Measurements from ENCODE around the gene PHLDB1. TPM values are rescaled to one million over a fixed set of nuclear protein-coding genes. Genes with fewer than 3 reads are reported as not detected.
A peak's percentile ranks its signal among the peaks of the same experiment; 100 is the strongest.

Gene PHLDB1
- total and polyA plus RNA-seq, 3 experiments from 2014 or later: 0.82 to 2.4 (median 1.9) TPM

DNA sequence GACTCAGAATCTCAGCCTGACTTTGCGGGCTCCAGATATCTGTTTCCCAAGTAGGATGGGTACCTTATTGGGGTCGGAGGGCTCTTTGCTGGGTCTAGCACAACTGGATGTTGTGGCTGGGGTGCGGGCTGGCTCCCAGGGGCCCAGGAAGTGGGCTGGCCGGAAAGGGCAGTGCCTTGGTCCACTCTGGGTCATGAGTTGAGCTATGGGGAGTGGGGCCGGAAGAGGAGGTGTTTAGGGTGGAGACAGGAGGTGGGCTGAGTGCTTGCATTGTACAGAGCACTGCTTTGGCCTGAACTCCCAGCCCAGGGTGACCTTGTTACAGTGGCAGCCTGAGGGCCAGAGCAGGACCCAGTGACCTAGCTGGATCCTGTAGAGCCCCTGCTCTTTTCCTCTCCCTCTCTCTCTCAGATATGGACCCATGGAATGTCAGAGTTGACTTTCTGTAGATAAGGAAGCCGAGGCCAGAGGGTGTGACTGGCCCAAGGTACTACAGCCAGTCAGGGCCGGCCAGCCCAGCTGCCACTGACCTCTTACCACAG is 13.2 kb downstream of the PHLDB1 start:
- Mint-ChIP-seq H3K4me1 (peaks cover 8 to 14% (median 13%) of the 10 kb centered on the region in 3 donors), H3K36me3 (peaks cover 0 to 3% (median 2%) of the 10 kb centered on the region in 3 donors), H3K9me3 (no peaks in the 10 kb centered on the region), H3K4me3 (peak overlapping the region in 5 of 7 donors; percentile 14 to 84 (median 69)), H3K27ac (peak overlapping the region in 1 of 8 donors; percentile 83), H3K27me3 (peaks cover 12 to 18% of the 10 kb centered on the region in 2 donors)
- DNase-seq: no peak
- Histone ChIP-seq H3K27me3 (ENCODE audit: insufficient read depth, low read length, poor library complexity, severe bottlenecking) (peaks cover 5% of the 10 kb centered on the region), H3K4me1 (ENCODE audit: insufficient read depth, low read length) (peaks cover 8% of the 10 kb centered on the region), H3K9me3 (ENCODE audit: low read length) (no peaks in the 10 kb centered on the region), H3K36me3 (ENCODE audit: insufficient read depth, low read length) (no peaks in the 10 kb centered on the region), H3K4me3 (ENCODE audit: low read length) (no peak overlapping the region), H3K27ac (ENCODE audit: low read depth, low read length) (peak overlapping the region; percentile 33)
- CTCF ChIA-PET: interaction anchor here (1.5 to 2.6 kb wide), 3 partner anchors 9 to 38 kb away, joined by 5 to 7 read pairs (median 5); no protein-coding TSS in a partner anchor
- POLR2A ChIA-PET: no interaction called here

DNA sequence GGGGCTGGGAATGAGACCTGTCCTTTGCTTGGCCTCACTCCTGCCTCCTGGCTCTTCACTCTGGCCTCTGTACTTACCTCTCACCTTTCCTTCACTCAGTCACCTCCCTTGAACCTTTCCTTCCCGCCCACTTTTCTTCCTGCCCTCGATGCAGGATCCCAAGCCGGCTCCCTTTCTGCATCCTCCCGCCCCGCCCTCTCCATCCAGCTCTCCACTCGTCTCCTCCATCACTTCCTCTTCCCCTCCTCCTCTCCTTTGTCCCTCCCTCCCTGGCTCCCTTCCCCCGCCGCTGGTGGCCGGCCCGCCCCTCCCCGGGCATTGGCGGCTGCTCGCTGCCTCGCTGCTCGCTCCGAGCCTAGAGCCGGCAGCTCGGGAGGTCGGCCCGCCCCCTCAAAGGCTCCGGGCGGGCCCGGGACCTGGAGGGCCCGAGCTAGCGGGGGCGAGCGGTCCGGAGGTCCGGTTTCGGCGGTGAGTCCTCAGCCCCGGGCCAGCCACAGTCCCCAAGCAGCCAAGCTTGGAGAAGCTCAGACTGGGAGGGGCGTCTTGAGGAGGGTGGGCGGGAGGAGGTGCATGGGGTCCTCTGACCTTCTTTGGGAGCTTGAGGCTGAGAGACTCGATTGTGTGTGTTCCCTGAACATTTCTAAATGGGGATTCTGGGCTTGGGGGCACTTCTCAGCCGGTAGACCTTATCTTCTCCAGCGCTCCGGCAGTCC is 13.8 kb downstream of the PHLDB1 start:
- peak overlapping the region; percentile 33 for H3K27ac ChIP-seq (ENCODE audit: low read depth, low read length)
- H3K9me3 ChIP-seq (ENCODE audit: low read length): no peaks in the 10 kb centered on the region
- H3K4me3 ChIP-seq (ENCODE audit: low read length): no peak overlapping the region
- Mint-ChIP-seq H3K9me3 (no peaks in the 10 kb centered on the region), H3K4me1 (peaks cover 8 to 14% (median 13%) of the 10 kb centered on the region in 3 donors), H3K27ac (peak overlapping the region in 2 of 8 donors; percentile 32 to 83), H3K4me3 (peak overlapping the region in 6 of 7 donors; percentile 26 to 84 (median 68)), H3K36me3 (peaks cover 0 to 3% (median 2%) of the 10 kb centered on the region in 3 donors), H3K27me3 (peaks cover 11 to 18% of the 10 kb centered on the region in 2 donors)
- ChIA-PET CTCF (interaction anchor here (1.0 to 2.6 kb wide), 4 partner anchors 9 to 38 kb away, joined by 3 to 7 read pairs (median 5); no protein-coding TSS in a partner anchor), POLR2A (interaction anchor here (0.7 kb wide), 1 partner anchor 10 kb away, joined by 3 read pairs; no protein-coding TSS in a partner anchor)
- H3K4me1 ChIP-seq (ENCODE audit: insufficient read depth, low read length): peaks cover 8% of the 10 kb centered on the region
- H3K27me3 ChIP-seq (ENCODE audit: insufficient read depth, low read length, poor library complexity, severe bottlenecking): peaks cover 5% of the 10 kb centered on the region
- H3K36me3 ChIP-seq (ENCODE audit: insufficient read depth, low read length): no peaks in the 10 kb centered on the region
- peak in 1 of 5 donors; percentile 11 for DNase-seq

DNA sequence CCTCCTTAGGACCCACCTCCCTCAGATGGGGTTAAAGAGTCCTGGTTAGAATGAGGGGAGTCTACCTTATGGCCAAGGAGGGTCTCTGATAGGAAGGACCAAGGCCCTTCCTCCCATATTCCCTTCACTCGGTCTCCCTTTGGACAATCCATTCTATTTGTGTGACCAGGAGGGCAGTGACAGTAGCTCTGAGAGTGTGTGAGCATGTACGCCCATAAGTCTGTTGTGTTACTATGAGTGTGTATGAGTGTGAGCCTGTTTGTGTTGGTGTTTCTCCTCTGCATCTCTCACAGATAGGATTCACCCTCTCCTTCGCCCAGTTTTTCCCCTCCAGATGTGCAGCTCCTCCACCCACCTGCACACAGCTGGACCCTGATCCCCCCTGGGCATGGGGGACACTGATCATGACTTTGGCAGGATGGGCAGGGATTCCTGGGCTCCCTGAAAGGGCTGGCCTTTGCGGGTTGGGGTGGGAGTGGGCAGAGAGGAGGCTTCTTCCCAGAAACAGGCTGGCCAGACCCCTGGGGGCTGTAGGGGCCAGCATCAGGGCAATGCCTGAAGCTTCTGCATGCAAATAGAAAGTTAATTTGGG is 14.5 kb downstream of the PHLDB1 start:
- Mint-ChIP-seq H3K4me1 (peaks cover 8 to 14% (median 13%) of the 10 kb centered on the region in 3 donors), H3K36me3 (peaks cover 0 to 1% (median 0%) of the 10 kb centered on the region in 3 donors), H3K4me3 (peak overlapping the region in 5 of 7 donors; percentile 11 to 44 (median 26)), H3K9me3 (no peaks in the 10 kb centered on the region), H3K27me3 (peaks cover 10 to 18% of the 10 kb centered on the region in 2 donors), H3K27ac (peak overlapping the region in 1 of 8 donors; percentile 68)
- Histone ChIP-seq H3K27ac (ENCODE audit: low read depth, low read length) (peak overlapping the region; percentile 33), H3K27me3 (ENCODE audit: insufficient read depth, low read length, poor library complexity, severe bottlenecking) (peaks cover 5% of the 10 kb centered on the region), H3K4me1 (ENCODE audit: insufficient read depth, low read length) (peaks cover 8% of the 10 kb centered on the region), H3K9me3 (ENCODE audit: low read length) (no peaks in the 10 kb centered on the region), H3K36me3 (ENCODE audit: insufficient read depth, low read length) (no peaks in the 10 kb centered on the region), H3K4me3 (ENCODE audit: low read length) (no peak overlapping the region)
- no peak for DNase-seq
- POLR2A ChIA-PET: no interaction called here
- CTCF ChIA-PET: interaction anchor here (0.6 to 2.6 kb wide), 5 partner anchors 10 to 37 kb away, joined by 3 to 7 read pairs (median 5); no protein-coding TSS in a partner anchor

DNA sequence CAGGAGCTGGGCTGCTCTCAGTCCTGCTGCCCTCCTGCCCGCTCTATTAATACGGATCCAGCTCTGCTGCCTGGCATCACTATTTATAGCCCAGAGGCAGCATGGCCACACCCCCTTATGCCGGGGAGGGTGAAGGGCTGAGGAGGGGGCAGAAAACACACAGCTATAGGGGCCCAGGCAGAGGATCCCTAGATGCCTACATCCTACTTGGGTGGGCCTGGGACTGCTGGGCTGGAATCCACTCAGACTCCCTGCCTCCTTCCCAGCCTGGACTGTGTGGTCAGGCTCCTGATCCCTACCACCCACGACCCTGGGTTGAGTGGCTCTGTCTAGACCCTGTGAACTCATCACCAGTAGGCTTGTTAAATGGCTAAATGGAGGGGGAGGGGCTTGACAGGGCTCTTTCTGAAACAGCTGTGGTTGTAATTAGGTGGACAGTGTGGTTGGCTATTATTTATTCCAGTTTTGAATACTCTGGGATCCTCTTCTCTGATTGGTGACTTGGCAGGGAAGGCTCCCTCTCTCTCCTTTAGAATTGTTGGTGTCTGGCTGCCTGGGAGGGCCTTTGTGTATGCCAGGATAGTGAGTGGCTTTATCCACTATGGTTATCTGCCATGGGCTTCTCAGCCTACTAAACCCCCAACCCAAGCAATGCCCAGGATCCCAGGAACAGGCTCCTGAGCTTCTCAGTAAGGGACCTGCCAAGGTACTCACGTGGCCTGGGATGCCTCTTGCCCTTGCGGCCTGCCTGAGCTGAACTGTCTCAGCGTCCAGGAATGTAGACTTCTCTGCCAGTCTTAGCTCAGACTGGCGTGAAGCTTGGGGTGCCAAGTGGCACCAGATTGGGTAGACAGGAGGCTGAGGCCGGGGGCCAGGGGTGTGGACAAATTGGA is 15.2 kb downstream of the PHLDB1 start:
- no peak for DNase-seq
- POLR2A ChIA-PET: no interaction called here
- Histone ChIP-seq H3K4me1 (ENCODE audit: insufficient read depth, low read length) (peaks cover 8% of the 10 kb centered on the region), H3K27me3 (ENCODE audit: insufficient read depth, low read length, poor library complexity, severe bottlenecking) (peaks cover 5% of the 10 kb centered on the region), H3K4me3 (ENCODE audit: low read length) (no peak overlapping the region), H3K27ac (ENCODE audit: low read depth, low read length) (no peak overlapping the region), H3K9me3 (ENCODE audit: low read length) (no peaks in the 10 kb centered on the region), H3K36me3 (ENCODE audit: insufficient read depth, low read length) (no peaks in the 10 kb centered on the region)
- Mint-ChIP-seq H3K27ac (peak overlapping the region in 1 of 8 donors; percentile 72), H3K9me3 (no peaks in the 10 kb centered on the region), H3K36me3 (no peaks in the 10 kb centered on the region), H3K4me1 (peaks cover 8 to 14% (median 13%) of the 10 kb centered on the region in 3 donors), H3K27me3 (peaks cover 10 to 18% of the 10 kb centered on the region in 2 donors), H3K4me3 (peak overlapping the region in 1 of 7 donors; percentile 73)
- CTCF ChIA-PET: interaction anchor here (0.6 to 2.6 kb wide), 4 partner anchors 13 to 36 kb away, joined by 3 to 7 read pairs (median 4); no protein-coding TSS in a partner anchor

- POLR2A ChIA-PET: no interaction called here
- CTCF ChIA-PET: interaction anchor here (1.3 kb wide), 1 partner anchor 28 kb away, joined by 3 read pairs; no protein-coding TSS in a partner anchor
- Histone ChIP-seq H3K27ac (ENCODE audit: low read depth, low read length) (no peak overlapping the region), H3K36me3 (ENCODE audit: insufficient read depth, low read length) (no peaks in the 10 kb centered on the region), H3K4me3 (ENCODE audit: low read length) (no peak overlapping the region), H3K27me3 (ENCODE audit: insufficient read depth, low read length, poor library complexity, severe bottlenecking) (peaks cover 5% of the 10 kb centered on the region), H3K9me3 (ENCODE audit: low read length) (no peaks in the 10 kb centered on the region), H3K4me1 (ENCODE audit: insufficient read depth, low read length) (peaks cover 8% of the 10 kb centered on the region)
- DNase-seq: no peak
- Mint-ChIP-seq H3K4me1 (peaks cover 8 to 14% (median 13%) of the 10 kb centered on the region in 3 donors), H3K27me3 (peaks cover 10 to 18% of the 10 kb centered on the region in 2 donors), H3K9me3 (no peaks in the 10 kb centered on the region), H3K27ac (no peak overlapping the region), H3K36me3 (no peaks in the 10 kb centered on the region), H3K4me3 (peak overlapping the region in 1 of 7 donors; percentile 73)
Measured at GRCh38 chr11:118623269-118623655, 15.8 kb downstream of the PHLDB1 start.

GRCh38 chr11:118625036-118625690 is 17.7 kb downstream of the PHLDB1 start:
- Histone ChIP-seq H3K4me1 (ENCODE audit: insufficient read depth, low read length) (peaks cover 8% of the 10 kb centered on the region), H3K36me3 (ENCODE audit: insufficient read depth, low read length) (no peaks in the 10 kb centered on the region), H3K27ac (ENCODE audit: low read depth, low read length) (no peak overlapping the region), H3K27me3 (ENCODE audit: insufficient read depth, low read length, poor library complexity, severe bottlenecking) (peaks cover 5% of the 10 kb centered on the region), H3K9me3 (ENCODE audit: low read length) (no peaks in the 10 kb centered on the region), H3K4me3 (ENCODE audit: low read length) (no peak overlapping the region)
- Mint-ChIP-seq H3K9me3 (no peaks in the 10 kb centered on the region), H3K4me1 (peaks cover 5 to 14% (median 13%) of the 10 kb centered on the region in 3 donors), H3K4me3 (no peak overlapping the region), H3K27ac (peak overlapping the region in 1 of 8 donors; percentile 15), H3K27me3 (peaks cover 10 to 13% of the 10 kb centered on the region in 2 donors), H3K36me3 (no peaks in the 10 kb centered on the region)
- no peak for DNase-seq
- CTCF ChIA-PET: interaction anchor here (0.5 kb wide), 1 partner anchor 75 kb away, joined by 3 read pairs; no protein-coding TSS in a partner anchor
- POLR2A ChIA-PET: no interaction called here

- H3K27ac ChIP-seq (ENCODE audit: low read depth, low read length): no peak overlapping the region
- ChIA-PET CTCF (interaction anchor here (0.5 kb wide), 1 partner anchor 75 kb away, joined by 3 read pairs; no protein-coding TSS in a partner anchor), POLR2A (no interaction called here)
- Mint-ChIP-seq H3K4me1 (peaks cover 3 to 7% (median 7%) of the 10 kb centered on the region in 3 donors), H3K4me3 (no peak overlapping the region), H3K27ac (no peak overlapping the region), H3K9me3 (no peaks in the 10 kb centered on the region), H3K27me3 (peaks cover 7 to 9% of the 10 kb centered on the region in 2 donors), H3K36me3 (no peaks in the 10 kb centered on the region)
- peaks cover 1% of the 10 kb centered on the region for H3K27me3 ChIP-seq (ENCODE audit: insufficient read depth, low read length, poor library complexity, severe bottlenecking)
- no peak for DNase-seq
- peaks cover 2% of the 10 kb centered on the region for H3K4me1 ChIP-seq (ENCODE audit: insufficient read depth, low read length)
- H3K4me3 ChIP-seq (ENCODE audit: low read length): no peak overlapping the region
- no peaks in the 10 kb centered on the region for H3K9me3 ChIP-seq (ENCODE audit: low read length)
- H3K36me3 ChIP-seq (ENCODE audit: insufficient read depth, low read length): no peaks in the 10 kb centered on the region
Measured at GRCh38 chr11:118625976-118626375, 18.6 kb downstream of the PHLDB1 start.
